K562 (cell line): ENCODE measurements around the gene CACNA1A. TPM values are rescaled to one million over a fixed set of nuclear protein-coding genes. Genes with fewer than 3 reads are reported as not detected.

Experiments
- ATAC-seq: fragments of 200-7000 bp; cut with Tn5 transposase; 3 replicates; pipeline ENCODE4 v1.9.1; 2020; ENCODE audit warnings: moderate library complexity
- BruUV-seq: library from RNA; stranded (reverse); fragments of 400-500 nt; replicated peaks from 2 replicates; lab custom pipeline; 2021; lab: Mats Ljungman, UMichigan
- CTCF ChIA-PET: fragments of 300-600 bp; formaldehyde crosslinking; extraction: SDS; loops from one replicate; lab custom pipeline; 2021; ENCODE audit warnings: low intra/inter-chr PET ratio; lab: Yijun Ruan, JAX
- POLR2A ChIA-PET: fragments of 300-600, 350-650 bp; sonication (Branson Sonifier 250); formaldehyde crosslinking; extraction: SDS; loops from one replicate; lab custom pipeline; 2021; ENCODE audit warnings: antibody characterized with exemption, inconsistent platforms; lab: Yijun Ruan, JAX
- DNase-seq, 4 experiments: peaks; one replicate each; pipeline versions ENCODE4 v3.0.0 to v3.0.0-alpha.2; 2011 to 2018; ENCODE audit warnings: low spot score in 3 of 4, mixed read lengths in 3 of 4; ENCODE audit errors: extremely low read depth in 1 of 4
- FAIRE-seq: peaks from 2 replicates; lab custom pipeline; 2011; peaks lifted over from hg19 to GRCh38; lab: Jason Lieb, UNC
- H2AFZ ChIP-seq: 2 replicates; pipeline ENCODE4 v1.6.0; 2011; ENCODE audit warnings: low read depth, low read length, control low read depth, inconsistent platforms
- H3K27ac ChIP-seq: fragments of 200-600 bp; 3 replicates; pipeline ENCODE4 v1.8.0; 2011; ENCODE audit warnings: low read depth, mild to moderate bottlenecking, control low read depth, inconsistent platforms, low read length, moderate library complexity, mixed read lengths; ENCODE audit errors: extremely low read depth
- H3K27me3 ChIP-seq, 2 experiments: fragments of 300-600 bp in 1 of 2; 2 replicates in 1 of 2; 3 replicates in 1 of 2; pipeline versions ENCODE4 v1.6.0 to v1.8.0; 2011; ENCODE audit warnings: inconsistent platforms in 2 of 2, low read length in 2 of 2, mild to moderate bottlenecking in 1 of 2, mixed read lengths in 1 of 2, moderate library complexity in 1 of 2; ENCODE audit not compliant: control insufficient read depth in 2 of 2, insufficient read depth in 2 of 2
- H3K36me3 ChIP-seq: fragments of 300-600 bp; 3 replicates; pipeline ENCODE4 v1.8.0; 2011; ENCODE audit warnings: mild to moderate bottlenecking, low read length, inconsistent platforms; ENCODE audit not compliant: control insufficient read depth, insufficient read depth
- H3K4me1 ChIP-seq, 2 experiments: fragments of 200-600 bp in 1 of 2; replicated peaks in 1 of 2; 2 replicates in 1 of 2; 3 replicates in 1 of 2; pipeline versions ENCODE4 v1.5.1 to v1.8.0; 2011; ENCODE audit warnings: inconsistent platforms in 2 of 2, low read length in 2 of 2, mild to moderate bottlenecking in 1 of 2, mixed read lengths in 1 of 2, moderate library complexity in 1 of 2; ENCODE audit not compliant: control insufficient read depth in 2 of 2, insufficient read depth in 2 of 2
- H3K4me2 ChIP-seq: 2 replicates; pipeline ENCODE4 v1.6.1; 2011; ENCODE audit warnings: low read length, control low read depth, inconsistent platforms, mixed read lengths; ENCODE audit not compliant: insufficient read depth
- H3K4me3 ChIP-seq: fragments of 200-600 bp; sonication (generic), shearing (Covaris generic); 2 replicates; pipeline ENCODE4 v1.5.1; 2016; ENCODE audit warnings: control low read depth, inconsistent platforms
- H3K79me2 ChIP-seq: fragments of 200-600 bp; 3 replicates; pipeline ENCODE4 v1.8.0; 2011; ENCODE audit warnings: low read length, inconsistent platforms; ENCODE audit not compliant: control insufficient read depth, insufficient read depth
- H3K9ac ChIP-seq, 2 experiments: 2 replicates each; pipeline versions ENCODE4 v1.6.0 to v1.6.1; 2011; ENCODE audit warnings: low read depth in 2 of 2, low read length in 2 of 2, control low read depth in 1 of 2, inconsistent platforms in 1 of 2, mild to moderate bottlenecking in 1 of 2, mixed read lengths in 1 of 2; ENCODE audit not compliant: insufficient read depth in 1 of 2
- H3K9me1 ChIP-seq: one replicate; pipeline ENCODE4 v1.6.0; 2011; ENCODE audit warnings: inconsistent platforms, mild to moderate bottlenecking, low read length, moderate library complexity; ENCODE audit not compliant: control insufficient read depth, insufficient read depth
- H3K9me3 ChIP-seq: replicated peaks from 2 replicates; pipeline ENCODE4 v1.5.1; 2011; ENCODE audit warnings: low read depth, low read length, inconsistent platforms; ENCODE audit not compliant: control insufficient read depth, insufficient read depth
- H4K20me1 ChIP-seq: replicated peaks from 2 replicates; pipeline ENCODE4 v1.6.1; 2011; ENCODE audit warnings: low read length, inconsistent platforms, mixed read lengths; ENCODE audit not compliant: control insufficient read depth, insufficient read depth
- ATF3 ChIP-seq, 2 experiments: fragments of 450-650 bp in 1 of 2; sonication (generic) in 1 of 2; formaldehyde crosslinking in 1 of 2; IDR thresholded peaks in 1 of 2; conservative IDR thresholded peaks in 1 of 2; 2 replicates each; pipeline versions ENCODE4 v1.6.1 to v1.8.1; 2016 to 2023; ENCODE audit warnings: mild to moderate bottlenecking in 2 of 2, moderate library complexity in 2 of 2, inconsistent platforms in 1 of 2, missing genetic modification reagents in 1 of 2
- GTF2E2 ChIP-seq: fragments of 200-800 bp; sonication (Bioruptor generic); IDR thresholded peaks from 2 replicates; pipeline ENCODE4 v1.6.1; 2016; ENCODE audit warnings: missing genetic modification characterization, missing compliant biosample characterization
- KLF1 ChIP-seq: fragments of 450-650 bp; IDR thresholded peaks from 2 replicates; pipeline ENCODE4 v1.6.1; 2016; ENCODE audit warnings: missing genetic modification characterization, missing compliant biosample characterization
- MBD2 ChIP-seq: sonication (generic); IDR thresholded peaks from 2 replicates; pipeline ENCODE4 v1.6.1; 2016; ENCODE audit warnings: low read depth, borderline replicate concordance
- POLR2H ChIP-seq: IDR thresholded peaks from 2 replicates; pipeline ENCODE4 v1.6.1; 2016; ENCODE audit warnings: missing genetic modification characterization, low read depth, mild to moderate bottlenecking, control low read depth, missing compliant biosample characterization, moderate library complexity
- RAD51 ChIP-seq: fragments of 450-650 bp; IDR thresholded peaks from 2 replicates; pipeline ENCODE4 v1.7.1; 2016; ENCODE audit warnings: low read depth, mild to moderate bottlenecking, borderline replicate concordance
- RFX1 ChIP-seq: fragments of 450-650 bp; IDR thresholded peaks from 2 replicates; pipeline ENCODE4 v1.6.1; 2016; ENCODE audit warnings: mild to moderate bottlenecking, moderate library complexity
- TAF7 ChIP-seq: fragments of 450-650 bp; IDR thresholded peaks from 2 replicates; pipeline ENCODE4 v1.6.1; 2016; ENCODE audit warnings: missing genetic modification characterization, missing compliant biosample characterization
- USF1 ChIP-seq: sonication (generic); formaldehyde crosslinking; IDR thresholded peaks from 2 replicates; pipeline ENCODE4 v1.9.0; 2022; ENCODE audit warnings: mild to moderate bottlenecking, missing genetic modification reagents
- XRCC5 ChIP-seq: fragments of 200-400 bp; formaldehyde crosslinking; IDR thresholded peaks from 2 replicates; pipeline ENCODE4 v1.6.1; 2017; ENCODE audit warnings: low read depth, mild to moderate bottlenecking, low read length
- WGBS: fragments of 100-300 bp; shearing (Covaris generic); methylation state at CpG from one replicate; pipeline ENCODE4 v1.1.6; 2016; ENCODE audit warnings: low coverage, mixed read lengths; ENCODE audit not compliant: insufficient coverage; ENCODE audit errors: missing lambda C conversion rate; 5-methylcytosine and 5-hydroxymethylcytosine counted together
- in situ Hi-C: fragments of 300-500 bp; cut with MboI; formaldehyde crosslinking; loops from 4 replicates; pipeline ENCODE4 v1.15.0; 2018; ENCODE audit warnings: inconsistent platforms, mixed read lengths
- intact Hi-C: fragments of 100-400 bp; cut with micrococcal nuclease; formaldehyde crosslinking; loops from 2 replicates; pipeline ENCODE4 v1.14.2; 2022
- polyA plus RNA-seq, 8 experiments: library from polyadenylated mRNA; depleted of rRNA in 4 of 8; stranded (reverse) in 5 of 8; unstranded in 3 of 8; fragments of >200 nt; fragmentation: Nextera tagmentation in 2 of 8; fragmentation: Illumina TruSeq in 1 of 8; extraction: Ambion mirVana in 2 of 8; extraction: Trizol in 1 of 8; gene quantifications; 2 replicates each; pipeline versions ENCODE4 v1.2.1 to v1.2.3, GENCODE V29; 2011 to 2014; ENCODE audit warnings: inconsistent platforms in 1 of 8, missing spikeins in 1 of 8
- total RNA-seq, 7 experiments: library from RNA; depleted of rRNA in 6 of 7; stranded (reverse); fragments of >200 nt in 6 of 7; fragmentation: Illumina TruSeq in 2 of 7; extraction: Trizol in 2 of 7; gene quantifications; 2 replicates each; pipeline versions ENCODE4 v1.2.1 to v1.2.3, GENCODE V29; 2011 to 2021; ENCODE audit warnings: low replicate concordance in 1 of 7
- TF ChIP-seq, protein P1 (sequence below), 2 experiments: fragments of 450-650 bp in 1 of 2; sonication (generic) in 1 of 2; formaldehyde crosslinking in 1 of 2; IDR thresholded peaks; 2 replicates each; pipeline versions ENCODE4 v1.7.1 to v1.9.0; 2016 to 2022; ENCODE audit warnings: inconsistent platforms in 1 of 2, mild to moderate bottlenecking in 1 of 2, missing genetic modification reagents in 1 of 2

Gene CACNA1A
- total and polyA plus RNA-seq, 9 of the 15 experiments (the other 6 are each of a cell fraction or from before 2014, with no cell fraction given): 0.03 to 0.20 (median 0.09) TPM; not detected in 1

GRCh38 chr19:13451434-13451995, 54.8 kb downstream of the CACNA1A start:
- no peak overlapping the region for H3K9ac ChIP-seq
- H3K27ac ChIP-seq: no peak overlapping the region
- H3K9me1 ChIP-seq: no peaks in the 10 kb centered on the region
- in situ Hi-C loops (no loop called here), intact Hi-C loops (no loop called here)
- H4K20me1 ChIP-seq: no peaks in the 10 kb centered on the region
- H3K36me3 ChIP-seq: no peaks in the 10 kb centered on the region
- no peaks in the 10 kb centered on the region for H3K27me3 ChIP-seq
- WGBS: 4% methylated on average over 4 of the region's 4 CpGs
- H2AFZ ChIP-seq: no peak overlapping the region
- H3K9me3 ChIP-seq: no peaks in the 10 kb centered on the region; the same call in 1 of the 2 replicates
- no peaks in the 10 kb centered on the region for H3K79me2 ChIP-seq
- FAIRE-seq: no peak
- no peaks in the 10 kb centered on the region for H3K4me1 ChIP-seq
- no peak overlapping the region for H3K4me3 ChIP-seq
- H3K4me2 ChIP-seq: no peak overlapping the region
- ATAC-seq: no peak
- DNase-seq: peak in 1 of 4 experiments; percentile 14
- no TSS peak for BruUV-seq
- ChIA-PET POLR2A (no interaction called here), CTCF (no interaction called here)
- no peak for TF ChIP-seq GTF2E2 (tag)
- no peak for TF ChIP-seq RFX1
- TF ChIP-seq, protein P1, sequence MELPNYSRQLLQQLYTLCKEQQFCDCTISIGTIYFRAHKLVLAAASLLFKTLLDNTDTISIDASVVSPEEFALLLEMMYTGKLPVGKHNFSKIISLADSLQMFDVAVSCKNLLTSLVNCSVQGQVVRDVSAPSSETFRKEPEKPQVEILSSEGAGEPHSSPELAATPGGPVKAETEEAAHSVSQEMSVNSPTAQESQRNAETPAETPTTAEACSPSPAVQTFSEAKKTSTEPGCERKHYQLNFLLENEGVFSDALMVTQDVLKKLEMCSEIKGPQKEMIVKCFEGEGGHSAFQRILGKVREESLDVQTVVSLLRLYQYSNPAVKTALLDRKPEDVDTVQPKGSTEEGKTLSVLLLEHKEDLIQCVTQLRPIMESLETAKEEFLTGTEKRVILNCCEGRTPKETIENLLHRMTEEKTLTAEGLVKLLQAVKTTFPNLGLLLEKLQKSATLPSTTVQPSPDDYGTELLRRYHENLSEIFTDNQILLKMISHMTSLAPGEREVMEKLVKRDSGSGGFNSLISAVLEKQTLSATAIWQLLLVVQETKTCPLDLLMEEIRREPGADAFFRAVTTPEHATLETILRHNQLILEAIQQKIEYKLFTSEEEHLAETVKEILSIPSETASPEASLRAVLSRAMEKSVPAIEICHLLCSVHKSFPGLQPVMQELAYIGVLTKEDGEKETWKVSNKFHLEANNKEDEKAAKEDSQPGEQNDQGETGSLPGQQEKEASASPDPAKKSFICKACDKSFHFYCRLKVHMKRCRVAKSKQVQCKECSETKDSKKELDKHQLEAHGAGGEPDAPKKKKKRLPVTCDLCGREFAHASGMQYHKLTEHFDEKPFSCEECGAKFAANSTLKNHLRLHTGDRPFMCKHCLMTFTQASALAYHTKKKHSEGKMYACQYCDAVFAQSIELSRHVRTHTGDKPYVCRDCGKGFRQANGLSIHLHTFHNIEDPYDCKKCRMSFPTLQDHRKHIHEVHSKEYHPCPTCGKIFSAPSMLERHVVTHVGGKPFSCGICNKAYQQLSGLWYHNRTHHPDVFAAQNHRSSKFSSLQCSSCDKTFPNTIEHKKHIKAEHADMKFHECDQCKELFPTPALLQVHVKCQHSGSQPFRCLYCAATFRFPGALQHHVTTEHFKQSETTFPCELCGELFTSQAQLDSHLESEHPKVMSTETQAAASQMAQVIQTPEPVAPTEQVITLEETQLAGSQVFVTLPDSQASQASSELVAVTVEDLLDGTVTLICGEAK (IDR thresholded peaks at IDR 0.05): no peak
- TF ChIP-seq, protein P1 (CRISPR knock-in tag; IDR thresholded peaks at IDR 0.05): no peak
- no peak for TF ChIP-seq TAF7 (tag)
- no peak for TF ChIP-seq ATF3 (IDR thresholded peaks at IDR 0.05)
- no peak for TF ChIP-seq ATF3 (CRISPR knock-in tag; conservative IDR thresholded peaks at IDR 0.05)
- TF ChIP-seq RAD51: 0 out of 2 replicates have a peak, but pooled peaks have one; percentile 25
- no peak for TF ChIP-seq KLF1 (tag)
- TF ChIP-seq USF1: peak; percentile 48
- TF ChIP-seq POLR2H (tag): no peak
- TF ChIP-seq XRCC5: no peak
- no peak for TF ChIP-seq MBD2
